Neural cell (in vitro differentiated cells): Measurements from ENCODE around the gene GGN. TPM values are rescaled to one million over a fixed set of nuclear protein-coding genes. Genes with fewer than 3 reads are reported as not detected.

ENCODE experiments used
- H2AFZ ChIP-seq: fragments of 200-600, 300-800 bp; sonication (generic), shearing (Covaris generic); 2 replicates; pipeline ENCODE4 v1.6.0; 2014; ENCODE audit warnings: low read depth, mild to moderate bottlenecking, antibody characterized with exemption, low read length, moderate library complexity
- H3F3A ChIP-seq: fragments of 200-600 bp; shearing (Covaris generic); 2 replicates; pipeline ENCODE4 v1.6.1; 2016; ENCODE audit warnings: mild to moderate bottlenecking, moderate library complexity, mixed read lengths, antibody characterized with exemption, low read length; ENCODE audit not compliant: insufficient read depth, poor library complexity, severe bottlenecking
- H3K27ac ChIP-seq: fragments of 200-600, 300-800 bp; sonication (generic), shearing (Covaris generic); 2 replicates; pipeline ENCODE4 v1.5.1; 2014; ENCODE audit warnings: mild to moderate bottlenecking, low read length, moderate library complexity
- H3K27me3 ChIP-seq: fragments of 300-800, 200-600 bp; sonication (generic), shearing (Covaris generic); 2 replicates; pipeline ENCODE4 v1.6.0; 2014; ENCODE audit warnings: mild to moderate bottlenecking, low read depth, low read length, moderate library complexity; ENCODE audit not compliant: insufficient read depth
- H3K36me3 ChIP-seq: fragments of 300-800, 200-600 bp; sonication (generic), shearing (Covaris generic); 2 replicates; pipeline ENCODE4 v1.5.1; 2014; ENCODE audit warnings: mild to moderate bottlenecking, antibody characterized with exemption, low read length, moderate library complexity; ENCODE audit not compliant: insufficient read depth
- H3K4me2 ChIP-seq: fragments of 300-800, 200-600 bp; sonication (generic), shearing (Covaris generic); 2 replicates; pipeline ENCODE4 v1.6.0; 2014; ENCODE audit warnings: mild to moderate bottlenecking, low read length
- H3K4me3 ChIP-seq: fragments of 300-800, 200-600 bp; sonication (generic), shearing (Covaris generic); 2 replicates; pipeline ENCODE4 v1.5.1; 2014; ENCODE audit warnings: mild to moderate bottlenecking, low read length, moderate library complexity
- H3K79me2 ChIP-seq: fragments of 200-600 bp; shearing (Covaris generic); replicated peaks from 2 replicates; pipeline ENCODE4 v1.6.0; 2014; ENCODE audit warnings: mild to moderate bottlenecking, low read length, moderate library complexity; ENCODE audit not compliant: insufficient read depth
- H3K9ac ChIP-seq: fragments of 300-800, 200-600 bp; sonication (generic), shearing (Covaris generic); 2 replicates; pipeline ENCODE4 v1.6.1; 2016; ENCODE audit warnings: mild to moderate bottlenecking, low read length, mixed read lengths
- H3K9me2 ChIP-seq: fragments of 200-600 bp; shearing (Covaris generic); 2 replicates; pipeline ENCODE4 v1.6.1; 2016; ENCODE audit warnings: mild to moderate bottlenecking, low read length, mixed read lengths; ENCODE audit not compliant: insufficient read depth
- H3K9me3 ChIP-seq: fragments of 200-600, 300-800 bp; sonication (generic), shearing (Covaris generic); 2 replicates; pipeline ENCODE4 v1.6.1; 2016; ENCODE audit warnings: mild to moderate bottlenecking, mixed run types, low read length, moderate library complexity, mixed read lengths
- H4K20me1 ChIP-seq: fragments of 200-600 bp; shearing (Covaris generic); 2 replicates; pipeline ENCODE4 v1.6.1; 2016; ENCODE audit warnings: mild to moderate bottlenecking, mixed run types; ENCODE audit not compliant: insufficient read depth
- EP300 ChIP-seq: fragments of 450-650 bp; conservative IDR thresholded peaks from 2 replicates; pipeline ENCODE4 v1.6.1; 2014; ENCODE audit warnings: antibody characterized with exemption, mild to moderate bottlenecking, moderate library complexity; ENCODE audit not compliant: poor library complexity, severe bottlenecking
- EZH2 ChIP-seq: fragments of 200-600, 300-800 bp; shearing (Covaris generic), sonication (generic); IDR thresholded peaks from 2 replicates; pipeline ENCODE4 v1.6.1; 2014; ENCODE audit warnings: antibody characterized with exemption, low read length, borderline replicate concordance, mild to moderate bottlenecking; ENCODE audit not compliant: insufficient read depth, poor library complexity, severe bottlenecking
- MXI1 ChIP-seq: fragments of 450-650 bp; conservative IDR thresholded peaks from 2 replicates; pipeline ENCODE4 v1.6.1; 2014; ENCODE audit warnings: antibody characterized with exemption, mild to moderate bottlenecking; ENCODE audit not compliant: poor library complexity, severe bottlenecking
- POLR2AphosphoS5 ChIP-seq: IDR thresholded peaks from 2 replicates; pipeline ENCODE4 v1.6.1; 2012
- RAD21 ChIP-seq: fragments of 450-650 bp; conservative IDR thresholded peaks from 2 replicates; pipeline ENCODE4 v1.6.1; 2014; ENCODE audit warnings: antibody characterized with exemption, mild to moderate bottlenecking, moderate library complexity
- SMC3 ChIP-seq: fragments of 450-650 bp; conservative IDR thresholded peaks from 2 replicates; pipeline ENCODE4 v1.6.1; 2014; ENCODE audit warnings: antibody characterized with exemption, mild to moderate bottlenecking, moderate library complexity; ENCODE audit not compliant: poor library complexity
- TAF1 ChIP-seq: IDR thresholded peaks from 2 replicates; pipeline ENCODE4 v1.6.1; 2012; ENCODE audit warnings: low read depth
- polyA plus RNA-seq: library from polyadenylated mRNA; depleted of rRNA; stranded (reverse); fragments of >200 nt; gene quantifications from 2 replicates; pipeline ENCODE4 v1.2.3, GENCODE V29; 2014
- TF ChIP-seq, protein P1 (sequence below): fragments of 450-650 bp; IDR thresholded peaks from 2 replicates; pipeline ENCODE4 v1.5.1; 2014; ENCODE audit warnings: antibody characterized with exemption, mild to moderate bottlenecking, moderate library complexity; ENCODE audit not compliant: poor library complexity, severe bottlenecking
- TF ChIP-seq, protein P2 (sequence below): IDR thresholded peaks from 2 replicates; pipeline ENCODE4 v1.6.1; 2012; ENCODE audit warnings: borderline replicate concordance

The GGN gene
- polyA plus RNA-seq, 1 donor from 2014 or later: 0.21 TPM

DNA sequence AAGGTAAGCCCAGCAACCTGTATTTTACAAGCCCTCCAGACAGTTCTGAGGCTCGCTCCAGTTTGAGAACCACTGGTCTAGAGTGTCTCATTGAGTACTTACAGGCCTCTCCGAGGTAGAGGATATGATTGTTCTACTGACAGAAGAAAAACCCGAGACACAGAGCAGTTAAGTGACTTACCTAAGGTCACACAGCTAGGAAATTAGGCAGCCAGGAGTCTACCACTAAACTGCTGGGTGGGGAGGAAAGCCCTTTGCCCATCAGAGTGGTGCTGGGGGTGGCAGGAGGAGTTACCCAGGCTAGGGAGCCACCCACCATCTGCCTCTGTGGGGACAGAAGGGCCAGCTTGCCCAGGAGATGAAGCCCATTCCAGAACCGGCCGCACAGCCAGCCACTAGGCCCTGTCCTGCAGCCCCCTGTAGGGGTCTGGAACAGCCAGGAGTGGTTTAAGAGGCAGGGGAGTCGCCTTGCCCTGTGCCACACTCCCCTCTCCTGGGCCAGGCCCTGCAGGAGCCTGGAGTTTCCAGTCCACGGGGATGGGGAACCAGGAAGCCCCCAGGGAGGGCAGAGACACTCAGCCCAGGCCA is 37.5 kb upstream of the GGN start:
- no peak overlapping the region for H3K9ac ChIP-seq
- H3K27ac ChIP-seq: no peak overlapping the region
- no peaks in the 10 kb centered on the region for H3K79me2 ChIP-seq
- H3F3A ChIP-seq: no peaks in the 10 kb centered on the region
- TF ChIP-seq MXI1: no peak
- no peak for TF ChIP-seq RAD21
- no peak for TF ChIP-seq POLR2AphosphoS5
- TF ChIP-seq, protein P1, sequence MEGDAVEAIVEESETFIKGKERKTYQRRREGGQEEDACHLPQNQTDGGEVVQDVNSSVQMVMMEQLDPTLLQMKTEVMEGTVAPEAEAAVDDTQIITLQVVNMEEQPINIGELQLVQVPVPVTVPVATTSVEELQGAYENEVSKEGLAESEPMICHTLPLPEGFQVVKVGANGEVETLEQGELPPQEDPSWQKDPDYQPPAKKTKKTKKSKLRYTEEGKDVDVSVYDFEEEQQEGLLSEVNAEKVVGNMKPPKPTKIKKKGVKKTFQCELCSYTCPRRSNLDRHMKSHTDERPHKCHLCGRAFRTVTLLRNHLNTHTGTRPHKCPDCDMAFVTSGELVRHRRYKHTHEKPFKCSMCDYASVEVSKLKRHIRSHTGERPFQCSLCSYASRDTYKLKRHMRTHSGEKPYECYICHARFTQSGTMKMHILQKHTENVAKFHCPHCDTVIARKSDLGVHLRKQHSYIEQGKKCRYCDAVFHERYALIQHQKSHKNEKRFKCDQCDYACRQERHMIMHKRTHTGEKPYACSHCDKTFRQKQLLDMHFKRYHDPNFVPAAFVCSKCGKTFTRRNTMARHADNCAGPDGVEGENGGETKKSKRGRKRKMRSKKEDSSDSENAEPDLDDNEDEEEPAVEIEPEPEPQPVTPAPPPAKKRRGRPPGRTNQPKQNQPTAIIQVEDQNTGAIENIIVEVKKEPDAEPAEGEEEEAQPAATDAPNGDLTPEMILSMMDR: no peak
- no peak for TF ChIP-seq EP300
- no peak for TF ChIP-seq TAF1
- TF ChIP-seq, protein P2, sequence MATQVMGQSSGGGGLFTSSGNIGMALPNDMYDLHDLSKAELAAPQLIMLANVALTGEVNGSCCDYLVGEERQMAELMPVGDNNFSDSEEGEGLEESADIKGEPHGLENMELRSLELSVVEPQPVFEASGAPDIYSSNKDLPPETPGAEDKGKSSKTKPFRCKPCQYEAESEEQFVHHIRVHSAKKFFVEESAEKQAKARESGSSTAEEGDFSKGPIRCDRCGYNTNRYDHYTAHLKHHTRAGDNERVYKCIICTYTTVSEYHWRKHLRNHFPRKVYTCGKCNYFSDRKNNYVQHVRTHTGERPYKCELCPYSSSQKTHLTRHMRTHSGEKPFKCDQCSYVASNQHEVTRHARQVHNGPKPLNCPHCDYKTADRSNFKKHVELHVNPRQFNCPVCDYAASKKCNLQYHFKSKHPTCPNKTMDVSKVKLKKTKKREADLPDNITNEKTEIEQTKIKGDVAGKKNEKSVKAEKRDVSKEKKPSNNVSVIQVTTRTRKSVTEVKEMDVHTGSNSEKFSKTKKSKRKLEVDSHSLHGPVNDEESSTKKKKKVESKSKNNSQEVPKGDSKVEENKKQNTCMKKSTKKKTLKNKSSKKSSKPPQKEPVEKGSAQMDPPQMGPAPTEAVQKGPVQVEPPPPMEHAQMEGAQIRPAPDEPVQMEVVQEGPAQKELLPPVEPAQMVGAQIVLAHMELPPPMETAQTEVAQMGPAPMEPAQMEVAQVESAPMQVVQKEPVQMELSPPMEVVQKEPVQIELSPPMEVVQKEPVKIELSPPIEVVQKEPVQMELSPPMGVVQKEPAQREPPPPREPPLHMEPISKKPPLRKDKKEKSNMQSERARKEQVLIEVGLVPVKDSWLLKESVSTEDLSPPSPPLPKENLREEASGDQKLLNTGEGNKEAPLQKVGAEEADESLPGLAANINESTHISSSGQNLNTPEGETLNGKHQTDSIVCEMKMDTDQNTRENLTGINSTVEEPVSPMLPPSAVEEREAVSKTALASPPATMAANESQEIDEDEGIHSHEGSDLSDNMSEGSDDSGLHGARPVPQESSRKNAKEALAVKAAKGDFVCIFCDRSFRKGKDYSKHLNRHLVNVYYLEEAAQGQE: no peak
- TF ChIP-seq SMC3: no peak
- TF ChIP-seq EZH2: no peak
- H3K9me3 ChIP-seq: no peaks in the 10 kb centered on the region
- H4K20me1 ChIP-seq: no peaks in the 10 kb centered on the region
- no peak overlapping the region for H3K4me3 ChIP-seq
- no peaks in the 10 kb centered on the region for H3K36me3 ChIP-seq
- H2AFZ ChIP-seq: no peak overlapping the region
- no peak overlapping the region for H3K4me2 ChIP-seq
- H3K9me2 ChIP-seq: no peaks in the 10 kb centered on the region
- H3K27me3 ChIP-seq: no peaks in the 10 kb centered on the region

DNA sequence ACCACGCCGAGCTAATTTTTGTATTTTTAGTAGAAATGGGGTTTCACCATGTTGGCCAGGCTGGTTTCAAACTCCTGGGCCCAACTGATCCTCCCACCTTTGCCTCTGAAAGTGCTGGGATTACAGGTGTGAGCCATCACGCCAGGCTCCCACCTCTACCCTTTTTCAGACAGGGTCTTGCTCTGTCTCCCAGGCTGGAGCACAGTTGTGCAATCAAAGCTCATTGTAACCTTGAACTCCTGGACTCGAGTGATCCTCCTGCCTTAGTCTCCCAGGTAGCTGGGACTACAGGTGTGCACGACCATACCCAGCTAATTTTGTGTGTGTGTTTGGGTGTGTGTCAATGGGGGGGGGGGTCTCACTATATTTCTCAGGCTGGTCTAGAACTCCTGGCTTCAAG is 36.4 kb upstream of the GGN start:
- no peaks in the 10 kb centered on the region for H4K20me1 ChIP-seq
- no peaks in the 10 kb centered on the region for H3K27me3 ChIP-seq
- H3K4me2 ChIP-seq: no peak overlapping the region
- H3K27ac ChIP-seq: no peak overlapping the region
- no peaks in the 10 kb centered on the region for H3K9me2 ChIP-seq
- H3K9me3 ChIP-seq: no peaks in the 10 kb centered on the region
- no peaks in the 10 kb centered on the region for H3F3A ChIP-seq
- no peak overlapping the region for H3K4me3 ChIP-seq
- no peak overlapping the region for H3K9ac ChIP-seq
- TF ChIP-seq EP300 (no peak), SMC3 (no peak), EZH2 (no peak), RAD21 (no peak), TAF1 (no peak), POLR2AphosphoS5 (no peak), MXI1 (no peak)
- TF ChIP-seq, protein P1: no peak
- TF ChIP-seq, protein P2: no peak
- no peak overlapping the region for H2AFZ ChIP-seq
- no peaks in the 10 kb centered on the region for H3K79me2 ChIP-seq
- H3K36me3 ChIP-seq: no peaks in the 10 kb centered on the region
